Lower leg skin (tissue), 4 donors: ENCODE results near the gene SYCE3. TPM values are rescaled to one million over a fixed set of nuclear protein-coding genes. Genes with fewer than 3 reads are reported as not detected.

Experiments
- DNase-seq, 2 donors: peaks; one replicate each; pipeline ENCODE4 v3.0.0-alpha.2; 2019; ENCODE audit warnings: low spot score in 2 of 2
- H3K4me3 ChIP-seq: fragments of 200-600 bp; sonication (generic); 2 replicates; pipeline ENCODE4 v1.5.1; 2017; ENCODE audit warnings: mild to moderate bottlenecking, low read depth; ENCODE audit not compliant: poor library complexity, severe bottlenecking
- POLR2A ChIP-seq, 2 donors: fragments of 450-650 bp; IDR thresholded peaks; one replicate each; pipeline ENCODE4 v1.6.1; 2016 to 2017; ENCODE audit warnings: antibody characterized with exemption in 2 of 2, mild to moderate bottlenecking in 1 of 2, moderate library complexity in 1 of 2
- WGBS, 2 donors: methylation state at CpG; one replicate each; pipeline ENCODE4 v1.1.5; 2018; 5-methylcytosine and 5-hydroxymethylcytosine counted together
- intact Hi-C: fragments of 100-400 bp; cut with DNase I; formaldehyde crosslinking; loops from one replicate; pipeline ENCODE4 v1.15.0; 2023; ENCODE audit warnings: low total_unique reads
- total RNA-seq, 4 donors: library from RNA; depleted of rRNA; stranded (reverse); fragments of >200 nt; gene quantifications; one replicate each; pipeline ENCODE4 v1.1.0, GENCODE V29; 2016
- TF ChIP-seq, protein P1 (sequence below), 3 donors: fragments of 450-650 bp; IDR thresholded peaks; one replicate each; pipeline ENCODE4 v1.5.1; 2016; ENCODE audit warnings: antibody characterized with exemption in 3 of 3, mild to moderate bottlenecking in 3 of 3, moderate library complexity in 2 of 3

SYCE3 gene
- total RNA-seq, 4 donors from 2014 or later, result not detected

DNA sequence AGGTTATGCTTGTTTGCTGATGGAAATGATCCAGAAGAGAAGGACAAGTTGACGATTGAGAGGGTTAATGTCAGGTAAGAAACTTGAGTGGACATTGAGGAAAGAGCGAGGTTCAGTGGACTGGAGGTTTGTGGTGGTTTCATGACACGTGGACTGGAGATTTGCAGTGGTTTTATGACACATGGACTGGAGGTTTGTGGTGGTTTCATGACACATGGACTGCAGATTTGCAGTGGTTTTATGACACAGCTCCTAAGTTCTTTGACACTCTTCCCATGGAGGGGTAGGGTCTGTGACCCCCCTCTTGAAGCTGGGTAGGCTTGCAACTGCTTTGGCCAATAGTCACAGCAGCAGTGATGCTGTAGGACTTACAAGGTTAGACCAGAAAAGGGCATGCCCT lies 32.5 kb upstream of the SYCE3 start:
- no peak for DNase-seq
- TF ChIP-seq, protein P1, sequence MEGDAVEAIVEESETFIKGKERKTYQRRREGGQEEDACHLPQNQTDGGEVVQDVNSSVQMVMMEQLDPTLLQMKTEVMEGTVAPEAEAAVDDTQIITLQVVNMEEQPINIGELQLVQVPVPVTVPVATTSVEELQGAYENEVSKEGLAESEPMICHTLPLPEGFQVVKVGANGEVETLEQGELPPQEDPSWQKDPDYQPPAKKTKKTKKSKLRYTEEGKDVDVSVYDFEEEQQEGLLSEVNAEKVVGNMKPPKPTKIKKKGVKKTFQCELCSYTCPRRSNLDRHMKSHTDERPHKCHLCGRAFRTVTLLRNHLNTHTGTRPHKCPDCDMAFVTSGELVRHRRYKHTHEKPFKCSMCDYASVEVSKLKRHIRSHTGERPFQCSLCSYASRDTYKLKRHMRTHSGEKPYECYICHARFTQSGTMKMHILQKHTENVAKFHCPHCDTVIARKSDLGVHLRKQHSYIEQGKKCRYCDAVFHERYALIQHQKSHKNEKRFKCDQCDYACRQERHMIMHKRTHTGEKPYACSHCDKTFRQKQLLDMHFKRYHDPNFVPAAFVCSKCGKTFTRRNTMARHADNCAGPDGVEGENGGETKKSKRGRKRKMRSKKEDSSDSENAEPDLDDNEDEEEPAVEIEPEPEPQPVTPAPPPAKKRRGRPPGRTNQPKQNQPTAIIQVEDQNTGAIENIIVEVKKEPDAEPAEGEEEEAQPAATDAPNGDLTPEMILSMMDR (IDR thresholded peaks at IDR 0.05), result no peak
- no peak for TF ChIP-seq POLR2A (IDR thresholded peaks at IDR 0.05)
- no peak overlapping the region for H3K4me3 ChIP-seq
- WGBS, 2 donors, result 88 to 89% methylated on average over 3 of the region's 3 CpGs
- intact Hi-C loops, result no loop called here

DNA sequence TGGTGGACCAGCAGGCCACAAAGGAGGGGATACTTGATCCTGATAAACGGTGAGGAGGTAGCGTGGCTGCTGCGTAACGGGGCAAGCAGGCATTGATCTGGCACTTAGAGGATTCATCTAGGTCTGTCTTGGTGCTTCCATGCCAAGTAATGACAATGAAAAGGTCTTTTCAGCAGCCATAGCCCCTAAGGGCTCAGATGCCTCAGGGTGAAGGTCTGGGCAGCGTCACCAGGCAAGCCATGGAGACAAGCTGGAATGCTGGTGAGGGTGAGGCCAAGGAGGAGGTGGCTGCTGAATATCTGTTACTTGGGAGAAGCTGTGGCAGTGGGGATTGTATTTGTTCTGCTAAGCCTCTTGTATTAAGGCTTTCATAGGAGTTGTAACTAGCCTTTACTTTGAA lies 24.7 kb upstream of the SYCE3 start:
- intact Hi-C loops, result no loop called here
- 94 to 96% methylated on average over 5 of the region's 5 CpGs for WGBS, 2 donors
- no peak for TF ChIP-seq POLR2A (IDR thresholded peaks at IDR 0.05)
- TF ChIP-seq, protein P1 (IDR thresholded peaks at IDR 0.05), result no peak
- H3K4me3 ChIP-seq, result no peak overlapping the region
- DNase-seq, result no peak

DNA sequence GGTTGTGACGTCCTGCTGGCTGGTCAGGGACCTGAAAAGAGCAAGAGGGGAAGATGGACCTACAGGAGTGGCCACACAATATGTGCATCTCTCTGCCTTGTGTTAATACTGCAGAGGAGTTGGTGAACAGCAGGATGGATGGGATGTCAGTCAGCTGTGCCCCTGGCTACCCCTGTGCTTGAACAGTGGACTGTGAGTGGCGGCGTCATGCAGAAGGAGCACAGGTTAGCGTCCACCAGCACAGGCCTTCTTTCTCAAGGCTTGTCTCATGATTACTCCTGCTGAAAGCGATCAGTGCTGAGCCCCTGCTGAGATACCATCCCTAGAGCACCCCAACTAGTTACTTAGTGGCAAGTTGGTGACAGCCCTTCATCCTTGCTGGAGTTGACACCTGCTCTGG lies 23.7 kb upstream of the SYCE3 start:
- TF ChIP-seq, protein P1 (IDR thresholded peaks at IDR 0.05), result no peak
- TF ChIP-seq POLR2A (IDR thresholded peaks at IDR 0.05), result no peak
- no peak overlapping the region for H3K4me3 ChIP-seq
- DNase-seq, result no peak
- intact Hi-C loops, result no loop called here
- 77 to 83% methylated on average over 4 to 5 of the region's 5 CpGs for WGBS, 2 donors

DNA sequence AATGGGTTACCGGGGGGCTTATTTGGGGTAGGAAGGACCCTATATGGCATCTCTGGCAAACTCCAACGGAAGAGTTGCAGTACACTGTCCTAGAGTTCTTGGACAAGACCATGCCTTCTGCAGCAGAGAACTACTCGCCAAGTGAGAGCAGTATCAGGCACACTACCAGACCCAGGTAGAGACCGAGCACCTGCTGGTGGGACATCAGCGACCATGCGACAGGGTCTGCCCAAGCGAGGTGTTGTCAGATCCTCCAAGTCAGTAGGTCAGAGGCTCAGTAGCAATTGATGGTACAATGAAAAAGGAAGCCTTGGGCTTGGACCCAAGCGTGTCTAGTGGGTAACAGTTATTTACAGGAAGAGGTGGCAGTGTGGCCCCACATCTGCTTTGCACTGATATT lies 23.1 kb upstream of the SYCE3 start:
- WGBS, 2 donors, result 95 to 96% methylated on average over 8 of the region's 8 CpGs
- no peak for TF ChIP-seq POLR2A (IDR thresholded peaks at IDR 0.05)
- TF ChIP-seq, protein P1 (IDR thresholded peaks at IDR 0.05), result no peak
- intact Hi-C loops, result no loop called here
- DNase-seq, result no peak
- H3K4me3 ChIP-seq, result no peak overlapping the region

DNA sequence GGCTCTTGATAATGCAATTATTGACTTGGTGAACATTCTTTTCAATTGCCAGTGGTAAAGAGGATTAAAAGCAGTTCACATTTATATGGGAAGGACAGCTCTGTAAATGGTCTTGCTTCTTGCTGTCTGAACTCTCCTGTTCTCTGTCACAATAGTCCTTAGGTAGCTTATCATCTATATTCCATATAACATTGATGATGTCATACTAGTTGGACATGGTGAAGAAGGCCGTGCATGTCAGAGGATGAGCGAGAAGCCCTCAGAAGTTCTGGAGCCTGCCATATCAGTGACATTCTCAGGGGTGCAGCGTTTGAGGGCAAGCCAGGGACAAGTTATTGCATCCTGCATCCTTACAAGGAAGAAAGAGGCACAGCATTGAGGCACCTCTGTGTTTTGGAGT lies 22.5 kb upstream of the SYCE3 start:
- TF ChIP-seq POLR2A (IDR thresholded peaks at IDR 0.05), result no peak
- TF ChIP-seq, protein P1 (IDR thresholded peaks at IDR 0.05), result no peak
- no peak for DNase-seq
- intact Hi-C loops, result no loop called here
- H3K4me3 ChIP-seq, result no peak overlapping the region
- 89 to 93% methylated on average over 3 of the region's 3 CpGs for WGBS, 2 donors
